Activated CD4-positive, CD25-positive, alpha-beta regulatory T cell treated with anti-CD3 and anti-CD28 coated beads, Interleukin-2, amount 50 U/mL, for 16 hours (primary cell): ENCODE measurements around the gene RFC4.
"Not testable (repeated sequence)": the region's sequence is repeated elsewhere in the genome, so short reads cannot be mapped to it uniquely, and the experiment has no call there.

Experiments used
- DNase-seq: peaks from one replicate; pipeline ENCODE4 v3.0.0-alpha.2; 2020; ENCODE audit warnings: low read depth, low spot score

RFC4 gene

DNA sequence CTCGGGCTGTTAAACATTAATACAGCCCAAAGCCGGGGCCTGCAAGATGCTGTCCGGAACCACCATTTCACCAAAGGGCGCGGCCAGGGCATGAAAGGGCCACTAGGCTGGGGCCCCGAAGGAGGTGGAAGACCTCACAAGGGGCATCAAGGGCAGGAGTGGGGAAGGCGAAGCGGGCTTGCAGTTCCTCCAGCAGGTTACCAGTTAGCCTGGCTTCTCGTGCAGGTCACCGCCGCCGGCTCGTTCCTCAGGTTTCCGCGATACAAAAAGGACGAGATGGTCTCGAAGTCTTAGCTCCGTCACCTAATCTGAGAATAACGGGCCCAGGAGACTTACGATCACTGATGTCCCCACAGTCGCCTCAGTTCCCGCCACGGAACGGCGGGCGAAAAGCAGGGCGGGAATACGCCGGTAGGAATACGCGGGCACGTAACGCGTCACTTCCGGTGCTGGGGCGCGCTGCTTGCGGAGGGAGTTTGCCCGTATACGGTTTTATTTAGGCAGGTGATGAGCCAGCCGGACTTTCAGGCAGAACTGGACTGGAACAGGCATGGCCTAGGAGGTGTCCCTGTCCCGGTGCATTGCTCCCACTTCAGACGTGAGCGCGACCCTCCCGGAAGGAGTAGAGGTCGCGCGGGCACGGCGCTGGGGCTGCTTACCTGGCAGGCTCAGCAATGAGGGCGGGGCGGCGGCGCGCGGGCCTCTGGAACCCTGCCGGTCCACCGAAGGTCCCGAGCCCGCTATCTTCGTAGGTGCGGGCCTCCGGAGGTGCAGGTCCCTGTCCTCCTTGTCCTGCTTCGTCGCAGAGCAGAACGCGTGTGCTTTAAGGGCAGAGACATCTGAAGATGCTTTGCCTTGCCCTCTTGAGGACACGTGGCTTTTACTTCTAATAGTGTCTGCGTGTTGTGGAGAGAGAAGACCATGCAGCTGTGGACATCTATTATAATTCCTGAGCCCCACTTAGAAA is at the start of gene RFC4:
TSS of gene RFC4 (minus strand) at position 394 of the 967 bp plus-strand sequence. CDS start 1,769 bp downstream, outside the sequence.
- peak; percentile 76 for DNase-seq

DNA sequence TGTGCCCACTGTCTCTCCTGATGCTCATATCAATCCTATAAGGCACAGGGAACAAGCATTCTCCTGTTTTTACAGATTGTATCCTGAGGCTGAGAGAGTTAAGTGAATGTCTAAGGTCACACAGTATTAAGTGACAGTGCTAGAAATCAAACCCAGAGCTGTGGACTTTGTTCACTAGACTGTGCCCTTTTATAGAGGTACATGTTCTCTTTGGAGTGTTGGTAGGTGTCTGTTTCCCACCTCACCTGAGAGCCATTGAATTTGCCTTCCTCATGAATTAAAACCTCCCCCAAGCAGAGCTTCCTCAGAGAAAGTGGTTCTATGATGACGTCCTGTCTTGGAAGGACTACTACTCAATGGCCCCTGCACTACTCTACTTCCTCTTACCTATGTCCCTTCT is 48.7 kb upstream of the RFC4 start:
- DNase-seq = no peak

- no peak for DNase-seq
These were observed 47.9 kb upstream of the RFC4 start for GRCh38 chr3:186854146-186854545.

- no peak for DNase-seq
These were observed 46.7 kb upstream of the RFC4 start for GRCh38 chr3:186852994-186853393.

- DNase-seq = not testable (repeated sequence)
These were observed 45.6 kb upstream of the RFC4 start for GRCh38 chr3:186851835-186852234.

GRCh38 chr3:186849374-186849975 is 43.2 kb upstream of the RFC4 start:
- no peak for DNase-seq

GRCh38 chr3:186847437-186847836 is 41.2 kb upstream of the RFC4 start:
- no peak for DNase-seq

DNA sequence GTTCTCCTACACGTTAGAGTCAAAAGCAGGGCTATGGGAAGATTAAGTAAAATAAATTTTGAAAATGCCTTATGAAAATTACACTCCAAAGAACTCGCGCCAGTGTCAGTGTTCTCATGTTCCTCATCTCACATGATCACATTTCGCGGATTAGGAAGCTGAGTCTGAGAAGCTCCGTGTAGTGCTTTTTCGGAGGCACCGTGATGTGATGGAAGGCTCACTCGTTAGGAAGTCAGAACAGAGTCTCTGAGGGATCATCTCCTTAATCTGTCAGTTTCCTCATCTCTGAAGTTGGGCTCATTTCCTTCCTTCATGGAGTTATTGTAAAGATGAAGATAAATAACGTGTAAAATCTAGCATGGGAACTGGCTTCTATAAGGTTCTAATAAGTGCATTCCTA is 39.5 kb upstream of the RFC4 start:
- DNase-seq = no peak

DNA sequence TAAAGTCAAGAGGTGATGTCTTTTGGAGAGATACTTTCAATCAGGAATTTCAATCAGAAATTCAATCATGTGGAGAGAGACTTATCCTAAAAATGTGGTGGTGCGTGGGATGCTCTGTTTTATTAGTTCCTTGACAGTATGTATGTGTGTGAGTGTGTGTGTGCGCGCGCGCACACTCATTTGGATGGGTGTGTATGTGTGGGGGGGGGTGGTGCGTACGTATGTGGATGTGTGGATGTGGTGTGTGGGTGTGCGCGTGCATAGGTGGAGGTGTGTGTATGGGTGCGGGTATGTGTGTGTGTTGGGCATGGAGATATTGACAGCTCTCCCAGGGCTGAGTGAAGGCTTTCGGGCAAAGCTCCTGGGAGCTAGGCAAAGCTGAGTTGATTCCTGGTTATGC is 38.6 kb upstream of the RFC4 start:
- no peak for DNase-seq

DNA sequence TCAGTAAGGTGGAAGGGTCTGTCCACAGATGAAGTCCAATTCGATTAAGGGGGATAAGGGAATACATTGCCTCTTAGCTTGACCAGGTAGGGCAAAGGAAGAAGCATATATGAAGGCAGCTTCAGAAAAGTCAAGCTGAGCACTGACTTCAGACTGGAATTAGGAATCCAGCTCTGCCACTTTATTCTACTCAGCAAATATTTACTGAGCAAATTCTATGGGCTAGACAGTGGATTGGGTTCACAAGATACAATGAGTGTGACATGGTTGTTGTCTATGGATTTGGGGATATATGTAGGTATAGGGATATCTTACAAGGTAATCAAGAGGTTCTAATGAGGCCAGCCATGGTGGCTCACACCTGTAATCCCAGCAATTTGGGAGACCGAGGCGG is 36.8 kb upstream of the RFC4 start:
- no peak for DNase-seq

GRCh38 chr3:186842426-186843038 is 36.2 kb upstream of the RFC4 start, which contains the start of gene ADIPOQ:
Gene ADIPOQ, plus strand, starts transcription at chr3:186842710. Its CDS starts 10,349 bp downstream, at chr3:186853059.
- DNase-seq = no peak

DNA sequence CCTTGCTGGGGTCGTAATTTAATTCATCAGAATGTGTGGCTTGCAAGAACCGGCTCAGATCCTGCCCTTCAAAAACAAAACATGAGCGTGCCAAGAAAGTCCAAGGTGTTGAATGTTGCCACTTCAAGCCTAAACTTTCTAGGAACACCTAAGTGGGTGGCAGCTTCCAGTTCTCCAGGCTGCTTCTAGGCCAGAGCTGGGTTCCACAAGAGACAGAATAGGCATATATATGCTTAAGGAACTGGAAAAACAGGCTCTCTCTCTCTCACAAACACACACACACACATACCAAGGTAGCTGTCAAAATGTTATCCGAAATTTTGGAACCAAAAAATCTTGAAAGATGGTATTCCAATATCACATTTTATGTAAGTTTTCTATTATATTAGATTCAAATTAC is 35.3 kb upstream of the RFC4 start:
- no peak for DNase-seq

GRCh38 chr3:186839874-186840641 is 33.8 kb upstream of the RFC4 start:
- DNase-seq = no peak

DNA sequence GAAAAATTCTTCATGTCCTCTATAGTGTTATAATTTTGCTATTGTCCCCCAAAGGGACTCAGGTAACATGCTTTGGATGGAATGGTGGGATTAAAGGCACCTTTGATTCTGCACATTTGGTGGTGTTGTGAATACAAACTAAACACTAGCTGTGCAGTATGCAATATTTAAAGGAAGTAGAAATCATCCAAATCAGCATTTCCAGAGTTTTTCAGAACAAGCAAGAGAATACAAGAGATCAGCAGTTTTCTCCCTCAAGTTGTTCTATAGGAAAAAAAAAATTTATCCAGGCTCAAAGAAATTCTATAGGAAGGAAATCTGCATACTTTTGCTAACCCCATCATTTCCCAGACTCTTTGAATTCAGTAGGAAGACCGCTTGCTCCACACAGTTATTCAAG is 26.0 kb upstream of the RFC4 start:
- no peak for DNase-seq

DNA sequence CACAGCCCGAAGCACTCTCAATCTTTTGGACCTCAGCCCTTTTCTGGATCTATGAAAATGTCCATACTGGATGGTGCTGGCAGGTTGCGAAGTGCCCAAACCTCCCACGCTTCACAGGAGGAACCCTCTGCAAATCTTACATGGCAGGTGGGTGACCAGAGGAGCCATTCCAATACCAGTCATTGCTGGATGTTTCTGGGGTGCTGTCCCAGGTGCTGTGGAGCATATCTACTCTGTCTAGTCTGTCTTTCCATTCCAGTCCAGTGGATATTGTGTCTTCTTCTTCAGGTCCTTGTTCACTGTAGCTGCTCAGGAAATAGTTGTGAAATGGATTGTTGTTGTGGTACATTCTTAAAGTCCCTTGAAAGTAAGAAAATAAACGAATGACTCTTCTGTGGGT is 25.5 kb upstream of the RFC4 start:
- no peak for DNase-seq

- no peak for DNase-seq
These were observed 22.1 kb upstream of the RFC4 start for GRCh38 chr3:186828340-186828739.

- DNase-seq = peak; percentile 68
These were observed 20.9 kb upstream of the RFC4 start for GRCh38 chr3:186826976-186827857.

GRCh38 chr3:186826410-186826975 is 20.2 kb upstream of the RFC4 start:
- no peak for DNase-seq

- DNase-seq = no peak
These were observed 19.7 kb upstream of the RFC4 start for GRCh38 chr3:186825872-186826409.

- no peak for DNase-seq
These were observed 19.1 kb upstream of the RFC4 start for GRCh38 chr3:186825294-186825821.
